Prostate gland (tissue), 2 donors: ENCODE data around the gene BMERB1.

Experiments used
- CTCF ChIP-seq, 4 experiments: fragments of 200-600 bp in 2 of 4; fragments of 450-650 bp in 2 of 4; sonication (generic) in 2 of 4; IDR thresholded peaks; 1 replicate in 3 of 4; 2 replicates in 1 of 4; pipeline ENCODE4 v1.5.1; 2016 to 2019; ENCODE audit warnings: antibody characterized with exemption in 4 of 4, mild to moderate bottlenecking in 2 of 4, moderate library complexity in 2 of 4
- POLR2A ChIP-seq: fragments of 450-650 bp; IDR thresholded peaks from one replicate; pipeline ENCODE4 v1.6.1; 2016; ENCODE audit warnings: antibody characterized with exemption, mild to moderate bottlenecking

DNA sequence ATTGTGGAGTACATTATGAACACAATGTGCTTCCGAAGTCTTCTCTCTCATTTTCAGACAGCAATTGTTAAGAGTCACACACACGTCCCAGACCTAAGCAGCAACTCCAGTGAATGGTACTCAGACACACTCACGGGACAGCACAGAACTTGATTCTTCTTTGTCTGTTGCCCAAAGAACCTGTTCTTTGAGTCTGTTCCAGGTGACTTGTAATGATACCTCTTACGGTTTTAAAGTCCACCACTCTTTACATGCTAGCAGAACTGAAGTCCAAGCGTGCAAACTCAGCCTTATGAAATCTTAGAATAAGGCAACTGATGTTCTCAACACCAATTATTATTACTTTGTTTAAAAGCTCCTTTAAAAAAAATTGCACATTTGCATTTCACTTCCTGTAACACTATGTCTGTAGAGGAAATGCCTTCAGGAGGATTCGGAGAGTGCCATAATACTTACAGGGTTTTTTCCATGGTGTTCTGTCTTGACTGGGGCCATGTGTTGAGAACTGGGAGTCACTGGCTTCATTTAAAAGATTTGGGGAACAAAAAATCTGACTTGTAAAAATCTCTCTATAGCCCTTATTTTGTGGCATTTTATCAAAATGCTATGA lies 160.4 kb downstream of the BMERB1 start:
- TF ChIP-seq POLR2A (no peak), CTCF (IDR thresholded peaks at IDR 0.05) (no peak)
